ENCODE data around the gene ESF1.

- TF ChIP-seq EZH2phosphoT487 (IDR thresholded peaks at IDR 0.05; ENCODE audit: borderline replicate concordance, low read depth, low read length) (no peak), CTCF (conservative IDR thresholded peaks at IDR 0.05; ENCODE audit: low read length) (no peak)
These were observed 34.9 kb downstream of the ESF1 start for GRCh38 chr20:13749811-13750210.
